ENCODE results near the gene C2orf78. TPM values are rescaled to one million over a fixed set of nuclear protein-coding genes. Genes with fewer than 3 reads are reported as not detected.

The C2orf78 gene
- total and polyA plus RNA-seq, 4 donors = 0.02 TPM; not detected in 3

- H3K9me3 ChIP-seq (ENCODE audit: control insufficient read depth in 4 of 4, low read length in 3 of 4) = no peaks in the 10 kb centered on the region
- no peak for DNase-seq (ENCODE audit: low spot score)
- peaks cover 6 to 23% (median 16%) of the 10 kb centered on the region in 4 donors for H3K4me1 ChIP-seq (ENCODE audit: control insufficient read depth in 4 of 4, insufficient read depth in 4 of 4, low read length in 3 of 4)
- peaks cover 4 to 6% (median 4%) of the 10 kb centered on the region in 4 donors for H3K36me3 ChIP-seq (ENCODE audit: control insufficient read depth in 4 of 4, insufficient read depth in 3 of 4, low read depth in 1 of 4, low read length in 3 of 4)
- WGBS = 92% methylated on average over 11 of the region's 11 CpGs
- H3K27ac ChIP-seq (ENCODE audit: low read depth in 1 of 2, low read length in 2 of 2) = no peak overlapping the region
- no peak overlapping the region for H3K4me3 ChIP-seq (ENCODE audit: low read depth in 1 of 3, low read length in 3 of 3)
- no peaks in the 10 kb centered on the region for H3K27me3 ChIP-seq (ENCODE audit: control insufficient read depth in 4 of 4, insufficient read depth in 4 of 4, low read length in 3 of 4)
- H3K9ac ChIP-seq (ENCODE audit: low read depth in 1 of 2, low read length in 2 of 2) = no peak overlapping the region
- TF ChIP-seq EGR1 (IDR thresholded peaks at IDR 0.05; ENCODE audit: low read depth in 2 of 2) (no peak), NR2F2 (IDR thresholded peaks at IDR 0.05) (no peak)
These were observed 47.0 kb downstream of the C2orf78 start for GRCh38 chr2:73830871-73831401.

GRCh38 chr2:73832930-73833329 is 48.9 kb downstream of the C2orf78 start:
- H3K27me3 ChIP-seq (ENCODE audit: control insufficient read depth in 4 of 4, insufficient read depth in 4 of 4, low read length in 3 of 4) = no peaks in the 10 kb centered on the region
- peaks cover 6 to 23% (median 14%) of the 10 kb centered on the region in 4 donors for H3K4me1 ChIP-seq (ENCODE audit: control insufficient read depth in 4 of 4, insufficient read depth in 4 of 4, low read length in 3 of 4)
- TF ChIP-seq FOXA1 (IDR thresholded peaks at IDR 0.05) (no peak), TAF1 (conservative IDR thresholded peaks at IDR 0.05) (no peak), ZBTB33 (IDR thresholded peaks at IDR 0.05) (no peak), ATF3 (IDR thresholded peaks at IDR 0.05) (no peak), REST (IDR thresholded peaks at IDR 0.05) (no peak), NR2F2 (IDR thresholded peaks at IDR 0.05) (no peak)
- TF ChIP-seq, protein P1, sequence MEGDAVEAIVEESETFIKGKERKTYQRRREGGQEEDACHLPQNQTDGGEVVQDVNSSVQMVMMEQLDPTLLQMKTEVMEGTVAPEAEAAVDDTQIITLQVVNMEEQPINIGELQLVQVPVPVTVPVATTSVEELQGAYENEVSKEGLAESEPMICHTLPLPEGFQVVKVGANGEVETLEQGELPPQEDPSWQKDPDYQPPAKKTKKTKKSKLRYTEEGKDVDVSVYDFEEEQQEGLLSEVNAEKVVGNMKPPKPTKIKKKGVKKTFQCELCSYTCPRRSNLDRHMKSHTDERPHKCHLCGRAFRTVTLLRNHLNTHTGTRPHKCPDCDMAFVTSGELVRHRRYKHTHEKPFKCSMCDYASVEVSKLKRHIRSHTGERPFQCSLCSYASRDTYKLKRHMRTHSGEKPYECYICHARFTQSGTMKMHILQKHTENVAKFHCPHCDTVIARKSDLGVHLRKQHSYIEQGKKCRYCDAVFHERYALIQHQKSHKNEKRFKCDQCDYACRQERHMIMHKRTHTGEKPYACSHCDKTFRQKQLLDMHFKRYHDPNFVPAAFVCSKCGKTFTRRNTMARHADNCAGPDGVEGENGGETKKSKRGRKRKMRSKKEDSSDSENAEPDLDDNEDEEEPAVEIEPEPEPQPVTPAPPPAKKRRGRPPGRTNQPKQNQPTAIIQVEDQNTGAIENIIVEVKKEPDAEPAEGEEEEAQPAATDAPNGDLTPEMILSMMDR (IDR thresholded peaks at IDR 0.05; ENCODE audit: low read depth, low read length, missing input control) = no peak
- TF ChIP-seq, protein P2, sequence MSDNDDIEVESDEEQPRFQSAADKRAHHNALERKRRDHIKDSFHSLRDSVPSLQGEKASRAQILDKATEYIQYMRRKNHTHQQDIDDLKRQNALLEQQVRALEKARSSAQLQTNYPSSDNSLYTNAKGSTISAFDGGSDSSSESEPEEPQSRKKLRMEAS (IDR thresholded peaks at IDR 0.05) = no peak
- no peak overlapping the region for H3K9ac ChIP-seq (ENCODE audit: low read depth in 1 of 2, low read length in 2 of 2)
- H3K9me3 ChIP-seq (ENCODE audit: control insufficient read depth in 4 of 4, low read length in 3 of 4) = no peaks in the 10 kb centered on the region
- DNase-seq (ENCODE audit: low spot score) = no peak
- no peak overlapping the region for H3K27ac ChIP-seq (ENCODE audit: low read depth in 1 of 2, low read length in 2 of 2)
- H3K4me3 ChIP-seq (ENCODE audit: low read depth in 1 of 3, low read length in 3 of 3) = no peak overlapping the region
- peaks cover 4 to 6% (median 4%) of the 10 kb centered on the region in 4 donors for H3K36me3 ChIP-seq (ENCODE audit: control insufficient read depth in 4 of 4, insufficient read depth in 3 of 4, low read depth in 1 of 4, low read length in 3 of 4)
